ENCODE results near the gene TMUB2. TPM values are rescaled to one million over a fixed set of nuclear protein-coding genes. Genes with fewer than 3 reads are reported as not detected.

The TMUB2 gene
- total and polyA plus RNA-seq, 2 donors from 2014 or later, result 37.7 to 39.2 TPM

GRCh38 chr17:44210342-44211192 lies 23.8 kb downstream of the TMUB2 start:
- H3K4me1 ChIP-seq (ENCODE audit: control insufficient read depth in 2 of 3, insufficient read depth in 2 of 3, low read depth in 1 of 3, low read length in 3 of 3), result peaks cover 0 to 5% (median 0%) of the 10 kb centered on the region in 3 donors
- intact Hi-C loops (cut with DNase I), result loop anchor here (5.0 kb wide), 1 partner anchor 117 kb away; no protein-coding TSS in a partner anchor
- peaks cover 23 to 52% (median 42%) of the 10 kb centered on the region in 3 donors for H3K36me3 ChIP-seq (ENCODE audit: control insufficient read depth in 2 of 3, insufficient read depth in 3 of 3, low read length in 3 of 3)
- H3K27ac ChIP-seq (ENCODE audit: low read depth in 2 of 2, low read length in 2 of 2), result no peak overlapping the region
- peak; percentile 96 for TF ChIP-seq CTCF (IDR thresholded peaks at IDR 0.05; ENCODE audit: borderline replicate concordance, extremely low read depth, insufficient read depth)
- FAIRE-seq (no peak), DNase-seq (peak; percentile 89 to 94 (median 92))
- H3K9ac ChIP-seq (ENCODE audit: low read length in 3 of 3), result peak overlapping the region in 1 of 3 donors; percentile 1
- H3K4me3 ChIP-seq (ENCODE audit: low read length in 3 of 3), result no peak overlapping the region
- H3K27me3 ChIP-seq (ENCODE audit: control insufficient read depth, insufficient read depth, low read length), result no peaks in the 10 kb centered on the region
- H3K9me3 ChIP-seq (ENCODE audit: control insufficient read depth in 2 of 3, insufficient read depth in 1 of 3, low read length in 3 of 3), result no peaks in the 10 kb centered on the region

- no peak overlapping the region for H3K27ac ChIP-seq (ENCODE audit: low read depth in 2 of 2, low read length in 2 of 2)
- H3K27me3 ChIP-seq (ENCODE audit: control insufficient read depth, insufficient read depth, low read length), result no peaks in the 10 kb centered on the region
- no peak for DNase-seq
- no peak overlapping the region for H3K9ac ChIP-seq (ENCODE audit: low read length in 3 of 3)
- intact Hi-C loops (cut with DNase I), result loop anchor here (5.0 kb wide), 1 partner anchor 116 kb away; no protein-coding TSS in a partner anchor
- H3K9me3 ChIP-seq (ENCODE audit: control insufficient read depth in 2 of 3, insufficient read depth in 1 of 3, low read length in 3 of 3), result no peaks in the 10 kb centered on the region
- no peak for FAIRE-seq
- peaks cover 0 to 11% (median under 1%) of the 10 kb centered on the region in 3 donors for H3K4me1 ChIP-seq (ENCODE audit: control insufficient read depth in 2 of 3, insufficient read depth in 2 of 3, low read depth in 1 of 3, low read length in 3 of 3)
- TF ChIP-seq CTCF (IDR thresholded peaks at IDR 0.05; ENCODE audit: borderline replicate concordance, extremely low read depth, insufficient read depth), result no peak
- H3K36me3 ChIP-seq (ENCODE audit: control insufficient read depth in 2 of 3, insufficient read depth in 3 of 3, low read length in 3 of 3), result peaks cover 33 to 62% (median 52%) of the 10 kb centered on the region in 3 donors
- no peak overlapping the region for H3K4me3 ChIP-seq (ENCODE audit: low read length in 3 of 3)
These were observed 24.8 kb downstream of the TMUB2 start for GRCh38 chr17:44211281-44212265.

GRCh38 chr17:44212507-44213402 lies 26.0 kb downstream of the TMUB2 start:
- no peak overlapping the region for H3K27ac ChIP-seq (ENCODE audit: low read depth in 2 of 2, low read length in 2 of 2)
- no peak for TF ChIP-seq CTCF (IDR thresholded peaks at IDR 0.05; ENCODE audit: borderline replicate concordance, extremely low read depth, insufficient read depth)
- intact Hi-C loops (cut with DNase I), result loop anchor here (5.0 kb wide), 1 partner anchor 115 kb away; no protein-coding TSS in a partner anchor
- peaks cover 36 to 57% (median 51%) of the 10 kb centered on the region in 3 donors for H3K36me3 ChIP-seq (ENCODE audit: control insufficient read depth in 2 of 3, insufficient read depth in 3 of 3, low read length in 3 of 3)
- DNase-seq (no peak), FAIRE-seq (no peak)
- no peak overlapping the region for H3K9ac ChIP-seq (ENCODE audit: low read length in 3 of 3)
- no peaks in the 10 kb centered on the region for H3K9me3 ChIP-seq (ENCODE audit: control insufficient read depth in 2 of 3, insufficient read depth in 1 of 3, low read length in 3 of 3)
- no peaks in the 10 kb centered on the region for H3K27me3 ChIP-seq (ENCODE audit: control insufficient read depth, insufficient read depth, low read length)
- no peak overlapping the region for H3K4me3 ChIP-seq (ENCODE audit: low read length in 3 of 3)
- peaks cover 3 to 23% (median 12%) of the 10 kb centered on the region in 3 donors for H3K4me1 ChIP-seq (ENCODE audit: control insufficient read depth in 2 of 3, insufficient read depth in 2 of 3, low read depth in 1 of 3, low read length in 3 of 3)

All from kidney (tissue), 14 donors.